OCI-LY3 (cell line): Measurements from ENCODE around the gene POMT2.
"Not testable (repeated sequence)": the region's sequence is repeated elsewhere in the genome, so short reads cannot be mapped to it uniquely, and the experiment has no call there.

ENCODE experiments used
- H2AFZ ChIP-seq: fragments of 200-600, 300-600 bp; shearing (Covaris generic); 2 replicates; pipeline ENCODE4 v1.6.0; 2014; ENCODE audit warnings: antibody characterized with exemption, low read depth, low read length
- H3K27ac ChIP-seq: fragments of 200-600, 300-600 bp; sonication (generic); 2 replicates; pipeline ENCODE4 v1.5.1; 2014; ENCODE audit warnings: mild to moderate bottlenecking, low read length, moderate library complexity, mixed read lengths
- H3K27me3 ChIP-seq: fragments of 200-600, 300-600 bp; sonication (generic); 2 replicates; pipeline ENCODE4 v1.6.1; 2014; ENCODE audit warnings: low read depth, low read length, mixed read lengths
- H3K36me3 ChIP-seq: fragments of 200-600, 300-600 bp; sonication (generic); replicated peaks from 2 replicates; pipeline ENCODE3; 2014; ENCODE audit warnings: low read depth, low read length, mixed read lengths
- H3K4me1 ChIP-seq: fragments of 300-600, 200-600 bp; sonication (generic); 2 replicates; pipeline ENCODE4 v1.6.1; 2014; ENCODE audit warnings: low read length, mixed read lengths
- H3K4me2 ChIP-seq: fragments of 200-600, 300-600 bp; sonication (generic); 2 replicates; pipeline ENCODE4 v1.6.1; 2014; ENCODE audit warnings: low read length, mixed read lengths
- H3K4me3 ChIP-seq: fragments of 300-600, 200-600 bp; sonication (generic); 2 replicates; pipeline ENCODE4 v1.5.1; 2014; ENCODE audit warnings: antibody characterized with exemption, mild to moderate bottlenecking, low read length, moderate library complexity
- H3K79me2 ChIP-seq: fragments of 300-600, 200-600 bp; shearing (Covaris generic); 2 replicates; pipeline ENCODE4 v1.6.1; 2014; ENCODE audit warnings: mild to moderate bottlenecking, low read length, mixed read lengths
- H3K9ac ChIP-seq: fragments of 300-600, 200-600 bp; shearing (Covaris generic); 2 replicates; pipeline ENCODE4 v1.6.0; 2014; ENCODE audit warnings: mild to moderate bottlenecking, low read length, moderate library complexity
- H3K9me3 ChIP-seq: fragments of 200-600, 300-600 bp; shearing (Covaris generic); 2 replicates; pipeline ENCODE4 v1.6.1; 2014; ENCODE audit warnings: low read length, mixed read lengths; ENCODE audit not compliant: insufficient read depth
- H4K20me1 ChIP-seq: fragments of 200-600, 300-600 bp; sonication (generic); 2 replicates; pipeline ENCODE4 v1.6.1; 2016; ENCODE audit warnings: low read length, mixed read lengths; ENCODE audit not compliant: insufficient read depth
- EZH2phosphoT487 ChIP-seq: fragments of 200-600 bp; shearing (Covaris generic); IDR thresholded peaks from 2 replicates; pipeline ENCODE4 v1.6.1; 2018; ENCODE audit warnings: antibody characterized with exemption, mixed run types, low read depth
- TF ChIP-seq, protein P1 (sequence below): fragments of 200-600, 300-600 bp; sonication (generic); IDR thresholded peaks from 2 replicates; pipeline ENCODE4 v1.5.1; 2014; ENCODE audit warnings: antibody characterized with exemption, low read length, low read depth

Gene POMT2

DNA sequence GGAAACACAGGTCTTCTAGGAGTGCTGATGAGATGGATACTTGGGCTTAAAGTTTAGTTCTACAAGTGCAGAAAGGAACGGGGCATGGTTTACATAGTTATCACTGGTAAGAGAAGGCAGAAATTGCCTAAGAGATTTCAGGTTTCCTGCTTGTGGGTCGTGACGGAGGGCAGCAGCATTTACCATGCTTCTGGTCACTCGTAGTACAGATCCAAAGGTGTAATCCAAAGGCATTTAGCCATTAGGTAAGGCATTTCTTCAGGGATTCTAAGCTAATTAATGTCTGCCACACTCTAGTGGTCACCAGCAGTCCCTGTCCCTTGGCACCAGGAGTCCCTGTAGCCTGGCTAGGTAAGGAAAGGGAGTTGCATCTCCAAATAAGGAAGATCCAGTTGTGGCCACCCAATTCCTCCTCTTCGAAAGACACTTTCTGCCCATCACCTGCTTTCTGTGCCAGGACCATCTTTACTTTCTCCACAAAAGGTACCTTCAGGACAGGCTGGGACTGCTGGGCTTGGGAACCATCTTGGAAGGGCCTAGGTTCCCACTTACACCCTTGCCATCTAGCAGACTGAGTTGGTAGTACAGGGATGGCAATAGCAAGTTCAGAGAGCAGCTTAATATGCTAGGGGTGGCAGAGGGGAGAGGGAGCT lies 1.7 kb upstream of the POMT2 start:
- no peaks in the 10 kb centered on the region for H3K27me3 ChIP-seq
- H2AFZ ChIP-seq: peak overlapping the region; percentile 82
- peak overlapping the region; percentile 20; the same call in 1 of the 2 replicates for H3K27ac ChIP-seq
- H4K20me1 ChIP-seq: no peaks in the 10 kb centered on the region
- no peaks in the 10 kb centered on the region for H3K36me3 ChIP-seq
- H3K9me3 ChIP-seq: no peaks in the 10 kb centered on the region
- H3K9ac ChIP-seq: peak overlapping the region; percentile 92
- H3K4me3 ChIP-seq: peak overlapping the region; percentile 89
- TF ChIP-seq, protein P1, sequence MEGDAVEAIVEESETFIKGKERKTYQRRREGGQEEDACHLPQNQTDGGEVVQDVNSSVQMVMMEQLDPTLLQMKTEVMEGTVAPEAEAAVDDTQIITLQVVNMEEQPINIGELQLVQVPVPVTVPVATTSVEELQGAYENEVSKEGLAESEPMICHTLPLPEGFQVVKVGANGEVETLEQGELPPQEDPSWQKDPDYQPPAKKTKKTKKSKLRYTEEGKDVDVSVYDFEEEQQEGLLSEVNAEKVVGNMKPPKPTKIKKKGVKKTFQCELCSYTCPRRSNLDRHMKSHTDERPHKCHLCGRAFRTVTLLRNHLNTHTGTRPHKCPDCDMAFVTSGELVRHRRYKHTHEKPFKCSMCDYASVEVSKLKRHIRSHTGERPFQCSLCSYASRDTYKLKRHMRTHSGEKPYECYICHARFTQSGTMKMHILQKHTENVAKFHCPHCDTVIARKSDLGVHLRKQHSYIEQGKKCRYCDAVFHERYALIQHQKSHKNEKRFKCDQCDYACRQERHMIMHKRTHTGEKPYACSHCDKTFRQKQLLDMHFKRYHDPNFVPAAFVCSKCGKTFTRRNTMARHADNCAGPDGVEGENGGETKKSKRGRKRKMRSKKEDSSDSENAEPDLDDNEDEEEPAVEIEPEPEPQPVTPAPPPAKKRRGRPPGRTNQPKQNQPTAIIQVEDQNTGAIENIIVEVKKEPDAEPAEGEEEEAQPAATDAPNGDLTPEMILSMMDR: no peak
- TF ChIP-seq EZH2phosphoT487: no peak
- H3K4me2 ChIP-seq: peak overlapping the region; percentile 99
- peaks cover 13% of the 10 kb centered on the region for H3K4me1 ChIP-seq
- H3K79me2 ChIP-seq: 0 out of 2 replicates have a peak, but pooled peaks cover 6% of the 10 kb centered on the region

DNA sequence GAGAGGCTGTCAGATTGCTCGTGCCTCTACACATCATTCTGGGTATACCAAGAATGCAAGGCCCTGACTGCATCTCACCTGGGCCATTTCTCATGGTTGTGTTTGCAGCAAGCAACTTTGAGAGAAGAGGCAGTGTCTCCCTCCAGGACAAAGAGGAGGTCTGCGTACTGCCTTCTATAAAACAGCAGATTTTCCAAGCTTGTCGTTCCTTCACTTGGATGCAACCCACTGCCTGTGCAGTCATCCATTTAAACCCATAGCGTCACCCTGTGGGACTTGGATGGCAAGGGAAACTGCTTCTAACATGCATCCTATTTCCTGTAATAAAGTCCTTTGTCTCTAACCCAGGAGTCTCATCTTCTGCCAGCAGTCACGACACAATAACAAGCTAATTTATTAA lies 1.3 kb downstream of the POMT2 start:
- no peak overlapping the region for H3K27ac ChIP-seq
- peak overlapping the region; percentile 89 for H3K4me3 ChIP-seq
- TF ChIP-seq, protein P1: no peak
- TF ChIP-seq EZH2phosphoT487: no peak
- H3K4me2 ChIP-seq: peak overlapping the region; percentile 83
- H3K9me3 ChIP-seq: no peaks in the 10 kb centered on the region
- no peak overlapping the region for H3K9ac ChIP-seq
- H3K79me2 ChIP-seq: 0 out of 2 replicates have a peak, but pooled peaks cover 6% of the 10 kb centered on the region
- no peaks in the 10 kb centered on the region for H3K27me3 ChIP-seq
- no peak overlapping the region for H2AFZ ChIP-seq
- H4K20me1 ChIP-seq: no peaks in the 10 kb centered on the region
- H3K36me3 ChIP-seq: no peaks in the 10 kb centered on the region
- H3K4me1 ChIP-seq: peaks cover 13% of the 10 kb centered on the region

DNA sequence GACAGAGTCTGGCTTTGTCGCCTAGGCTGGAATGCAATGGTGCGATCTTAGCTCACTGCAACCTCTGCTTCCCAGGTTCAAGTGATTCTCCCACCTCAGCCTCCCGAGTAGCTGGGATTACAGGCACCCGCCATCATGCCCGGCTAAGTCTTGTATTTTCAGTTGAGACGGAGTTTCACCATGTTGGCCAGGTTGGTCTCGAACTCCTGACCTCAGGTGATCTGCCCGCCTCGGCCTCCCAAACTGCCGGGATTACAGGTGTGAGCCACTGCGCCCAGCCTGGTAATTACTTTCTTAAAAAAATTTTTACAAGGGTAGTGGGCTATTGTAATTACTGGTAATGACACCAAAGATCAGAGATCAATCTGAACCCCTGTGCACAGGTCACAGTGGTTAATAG lies 1.9 kb downstream of the POMT2 start:
- H3K27ac ChIP-seq, H3K4me2 ChIP-seq, H3K27me3 ChIP-seq, H3K79me2 ChIP-seq, H3K36me3 ChIP-seq, H3K9ac ChIP-seq, H2AFZ ChIP-seq, H4K20me1 ChIP-seq, H3K4me3 ChIP-seq, H3K9me3 ChIP-seq: not testable (repeated sequence)
- peaks cover 13% of the 10 kb centered on the region for H3K4me1 ChIP-seq

DNA sequence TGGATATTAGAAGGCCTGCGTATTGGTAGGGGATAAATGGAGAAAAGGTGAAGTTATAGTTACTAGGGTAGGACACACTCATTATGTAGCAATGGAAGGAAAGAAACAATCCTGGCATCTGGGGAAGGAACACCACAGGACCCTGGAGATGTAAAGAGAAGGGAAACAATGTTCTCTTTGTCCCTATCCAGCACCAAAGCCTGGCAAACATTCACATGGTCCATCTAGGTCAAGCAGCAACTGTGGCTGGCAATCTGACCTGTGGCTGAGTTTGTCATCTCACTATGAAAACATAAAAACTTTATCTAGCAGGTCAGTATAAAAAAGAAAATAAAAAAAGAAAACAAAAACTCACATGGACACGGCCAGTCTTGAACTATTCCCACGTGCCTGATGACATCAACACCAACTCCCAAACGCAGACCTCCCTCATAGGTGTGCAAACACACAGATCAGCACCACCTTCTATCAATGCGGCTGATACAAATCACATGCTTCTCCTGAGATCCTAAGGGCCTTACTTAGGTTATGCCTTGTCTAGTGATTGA lies 2.6 kb downstream of the POMT2 start:
- H3K9ac ChIP-seq: no peak overlapping the region
- H3K79me2 ChIP-seq: 0 out of 2 replicates have a peak, but pooled peaks cover 6% of the 10 kb centered on the region
- H2AFZ ChIP-seq: no peak overlapping the region
- no peaks in the 10 kb centered on the region for H3K36me3 ChIP-seq
- H4K20me1 ChIP-seq: no peaks in the 10 kb centered on the region
- H3K4me2 ChIP-seq: no peak overlapping the region
- H3K27ac ChIP-seq: no peak overlapping the region
- peaks cover 13% of the 10 kb centered on the region for H3K4me1 ChIP-seq
- no peaks in the 10 kb centered on the region for H3K27me3 ChIP-seq
- no peaks in the 10 kb centered on the region for H3K9me3 ChIP-seq
- no peak overlapping the region for H3K4me3 ChIP-seq
- TF ChIP-seq, protein P1: no peak
- no peak for TF ChIP-seq EZH2phosphoT487
